GM21381 (cell line): Measurements from ENCODE around the gene ECPAS.
"Not testable (repeated sequence)": the region's sequence is repeated elsewhere in the genome, so short reads cannot be mapped to it uniquely, and the experiment has no call there.

Experiments used
- ATAC-seq: cut with Tn5 transposase; IDR thresholded peaks from one replicate; pipeline ENCODE4 v1.9.1; 2021; ENCODE audit warnings: mild to moderate bottlenecking, moderate library complexity; ENCODE audit not compliant: unreplicated experiment

Gene ECPAS

GRCh38 chr9:111360881-111361280 is 123.3 kb downstream of the ECPAS start:
- no peak for ATAC-seq

GRCh38 chr9:111356481-111357244 is 127.5 kb downstream of the ECPAS start:
- ATAC-seq, result no peak

- no peak for ATAC-seq
Observed at GRCh38 chr9:111352545-111352944, 131.6 kb downstream of the ECPAS start.

GRCh38 chr9:111350556-111350955 is 133.6 kb downstream of the ECPAS start:
- ATAC-seq, result no peak

- ATAC-seq, result no peak
Observed at GRCh38 chr9:111349766-111350165, 134.4 kb downstream of the ECPAS start.

GRCh38 chr9:111348821-111349271 is 135.3 kb downstream of the ECPAS start:
- ATAC-seq, result no peak

- ATAC-seq, result not testable (repeated sequence)
Observed at GRCh38 chr9:111334318-111334863, 149.8 kb downstream of the ECPAS start.

- ATAC-seq, result no peak
Observed at GRCh38 chr9:111330124-111330523, 154.1 kb downstream of the ECPAS start, which contains the start of gene OR2K2. Gene OR2K2, minus strand, starts transcription at chr9:111330224. Its CDS starts 1,791 bp downstream, at chr9:111328433.

- no peak for ATAC-seq
Observed at GRCh38 chr9:111320631-111321030, 163.6 kb downstream of the ECPAS start.

- no peak for ATAC-seq
Observed at GRCh38 chr9:111316796-111317195, 167.4 kb downstream of the ECPAS start.
